Sigmoid colon (tissue), 4 donors: ENCODE results near the gene CFAP100.

Source experiments
- CTCF ChIP-seq, 4 experiments: fragments of 450-650 bp in 3 of 4; fragments of 200-600 bp in 1 of 4; IDR thresholded peaks; one replicate each; pipeline ENCODE4 v1.5.1; 2016 to 2019; ENCODE audit warnings: antibody characterized with exemption in 4 of 4, mild to moderate bottlenecking in 3 of 4, moderate library complexity in 2 of 4
- EP300 ChIP-seq, 4 donors: sonication (generic); formaldehyde crosslinking; IDR thresholded peaks; one replicate each; pipeline ENCODE4 v1.6.1; 2017; ENCODE audit warnings: antibody characterized with exemption in 4 of 4
- POLR2A ChIP-seq, 2 donors: fragments of 450-650 bp; IDR thresholded peaks; one replicate each; pipeline ENCODE4 v1.6.1; 2016; ENCODE audit warnings: antibody characterized with exemption in 2 of 2, mild to moderate bottlenecking in 2 of 2, moderate library complexity in 2 of 2
- POLR2AphosphoS5 ChIP-seq, 4 donors: sonication (generic); formaldehyde crosslinking; IDR thresholded peaks; one replicate each; pipeline ENCODE4 v1.6.1; 2017; ENCODE audit warnings: antibody characterized with exemption in 4 of 4

- no peak for TF ChIP-seq CTCF (IDR thresholded peaks at IDR 0.05)
- TF ChIP-seq EP300 (IDR thresholded peaks at IDR 0.05) = no peak
- TF ChIP-seq POLR2A (IDR thresholded peaks at IDR 0.05) = no peak
- no peak for TF ChIP-seq POLR2AphosphoS5 (IDR thresholded peaks at IDR 0.05)
Observed at GRCh38 chr3:126434931-126435411, 40.3 kb downstream of the CFAP100 start.
